Upper lobe of left lung (tissue), 4 donors: Measurements from ENCODE around the gene REEP5.

Source experiments
- CTCF ChIP-seq, 6 experiments: fragments of 450-650 bp in 4 of 6; fragments of 200-600 bp in 2 of 6; sonication (generic) in 2 of 6; IDR thresholded peaks; one replicate each; pipeline ENCODE4 v1.5.1; 2016 to 2019; ENCODE audit warnings: antibody characterized with exemption in 6 of 6
- POLR2A ChIP-seq, 4 donors: fragments of 450-650 bp; IDR thresholded peaks; one replicate each; pipeline ENCODE4 v1.5.1; 2016 to 2017; ENCODE audit warnings: antibody characterized with exemption in 4 of 4, mild to moderate bottlenecking in 2 of 4
- POLR2AphosphoS5 ChIP-seq, 2 donors: sonication (generic); formaldehyde crosslinking; IDR thresholded peaks; one replicate each; pipeline ENCODE4 v1.5.1; 2017; ENCODE audit warnings: antibody characterized with exemption in 2 of 2

DNA sequence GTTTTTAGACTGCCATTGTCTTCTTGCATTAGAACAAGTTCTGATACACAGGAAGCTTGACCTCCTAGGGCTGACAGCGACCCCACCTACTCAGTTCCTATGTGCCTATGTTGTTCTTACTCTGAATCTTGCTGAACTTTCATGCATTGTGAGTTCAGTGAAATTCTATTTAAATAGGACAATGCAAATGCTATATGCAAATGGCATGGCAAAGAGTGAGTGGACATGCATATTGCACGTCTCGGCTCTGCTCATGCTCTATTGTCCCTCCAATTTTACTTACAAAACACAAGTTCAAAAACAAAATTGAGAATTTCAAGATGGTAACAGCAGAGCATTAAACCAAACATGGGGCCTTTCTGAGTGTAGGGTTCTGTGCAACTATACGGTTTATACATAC lies 49.2 kb upstream of the REEP5 start:
- TF ChIP-seq POLR2A (IDR thresholded peaks at IDR 0.05): no peak
- no peak for TF ChIP-seq CTCF (IDR thresholded peaks at IDR 0.05)
- no peak for TF ChIP-seq POLR2AphosphoS5 (IDR thresholded peaks at IDR 0.05)
